GM21390 (cell line): ENCODE results near the gene MFSD6.

Source experiments
- ATAC-seq: cut with Tn5 transposase; IDR thresholded peaks from one replicate; pipeline ENCODE4 v1.9.1; 2021; ENCODE audit not compliant: unreplicated experiment

MFSD6 gene

GRCh38 chr2:190435031-190435670, 27.0 kb downstream of the MFSD6 start:
- ATAC-seq: no peak

GRCh38 chr2:190436557-190436956, 28.4 kb downstream of the MFSD6 start:
- ATAC-seq: no peak

- no peak for ATAC-seq
Observed at GRCh38 chr2:190440113-190440512, 32.0 kb downstream of the MFSD6 start.

- ATAC-seq: no peak
Observed at GRCh38 chr2:190441564-190441963, 33.4 kb downstream of the MFSD6 start.

GRCh38 chr2:190443055-190443454, 34.9 kb downstream of the MFSD6 start:
- no peak for ATAC-seq

GRCh38 chr2:190443778-190444481, 35.8 kb downstream of the MFSD6 start:
- no peak for ATAC-seq

- ATAC-seq: no peak
Observed at GRCh38 chr2:190444976-190445375, 36.8 kb downstream of the MFSD6 start.

GRCh38 chr2:190446193-190446592, 38.0 kb downstream of the MFSD6 start:
- no peak for ATAC-seq

- no peak for ATAC-seq
Observed at GRCh38 chr2:190446750-190447516, 38.8 kb downstream of the MFSD6 start.

- ATAC-seq: no peak
Observed at GRCh38 chr2:190447766-190448165, 39.6 kb downstream of the MFSD6 start.

- no peak for ATAC-seq
Observed at GRCh38 chr2:190449925-190450324, 41.8 kb downstream of the MFSD6 start.

GRCh38 chr2:190450363-190450762, 42.2 kb downstream of the MFSD6 start:
- ATAC-seq: no peak

- no peak for ATAC-seq
Observed at GRCh38 chr2:190451561-190452176, 43.5 kb downstream of the MFSD6 start.

- ATAC-seq: no peak
Observed at GRCh38 chr2:190452433-190452832, 44.3 kb downstream of the MFSD6 start.

- no peak for ATAC-seq
Observed at GRCh38 chr2:190454795-190455194, 46.6 kb downstream of the MFSD6 start.

- ATAC-seq: no peak
Observed at GRCh38 chr2:190455358-190456095, 47.4 kb downstream of the MFSD6 start.

- ATAC-seq: no peak
Observed at GRCh38 chr2:190456833-190457232, 48.7 kb downstream of the MFSD6 start.

GRCh38 chr2:190457256-190457655, 49.1 kb downstream of the MFSD6 start:
- no peak for ATAC-seq

GRCh38 chr2:190458352-190459107, 50.4 kb downstream of the MFSD6 start:
- no peak for ATAC-seq

- no peak for ATAC-seq
Observed at GRCh38 chr2:190459881-190460280, 51.7 kb downstream of the MFSD6 start.
